Central memory CD8-positive, alpha-beta T cell (primary cell): Measurements from ENCODE around the gene TSTD2.
"Not testable (repeated sequence)": the region's sequence is repeated elsewhere in the genome, so short reads cannot be mapped to it uniquely, and the experiment has no call there.

Experiments
- ATAC-seq: fragments of 150-1000 bp; cut with Tn5 transposase; replicated peaks from 2 replicates; pipeline ENCODE4 v1.10.0; 2022; ENCODE audit warnings: mild to moderate bottlenecking, moderate FRiP score, moderate number of reproducible peaks; ENCODE audit not compliant: poor library complexity, severe bottlenecking; ENCODE audit errors: extremely low read depth
- DNase-seq, 2 donors: peaks; one replicate each; pipeline ENCODE4 v3.0.0; 2021; ENCODE audit warnings: low spot score in 2 of 2
- H3K27ac Mint-ChIP-seq: one replicate; pipeline ENCODE4 v1.8.0; 2022; ENCODE audit warnings: low read depth, mild to moderate bottlenecking, moderate library complexity, mixed read lengths
- H3K27me3 Mint-ChIP-seq: one replicate; pipeline ENCODE4 v1.8.0; 2022; ENCODE audit warnings: mixed read lengths
- H3K36me3 Mint-ChIP-seq: one replicate; pipeline ENCODE4 v1.8.0; 2022; ENCODE audit warnings: mild to moderate bottlenecking, moderate library complexity, mixed read lengths; ENCODE audit not compliant: insufficient read depth
- H3K4me1 Mint-ChIP-seq: one replicate; pipeline ENCODE4 v1.8.0; 2022; ENCODE audit warnings: mixed read lengths
- H3K4me3 Mint-ChIP-seq: one replicate; pipeline ENCODE4 v1.8.0; 2022; ENCODE audit warnings: mild to moderate bottlenecking, moderate library complexity, mixed read lengths
- H3K9me3 Mint-ChIP-seq: one replicate; pipeline ENCODE4 v1.8.0; 2022; ENCODE audit warnings: mixed read lengths

TSTD2 gene

DNA sequence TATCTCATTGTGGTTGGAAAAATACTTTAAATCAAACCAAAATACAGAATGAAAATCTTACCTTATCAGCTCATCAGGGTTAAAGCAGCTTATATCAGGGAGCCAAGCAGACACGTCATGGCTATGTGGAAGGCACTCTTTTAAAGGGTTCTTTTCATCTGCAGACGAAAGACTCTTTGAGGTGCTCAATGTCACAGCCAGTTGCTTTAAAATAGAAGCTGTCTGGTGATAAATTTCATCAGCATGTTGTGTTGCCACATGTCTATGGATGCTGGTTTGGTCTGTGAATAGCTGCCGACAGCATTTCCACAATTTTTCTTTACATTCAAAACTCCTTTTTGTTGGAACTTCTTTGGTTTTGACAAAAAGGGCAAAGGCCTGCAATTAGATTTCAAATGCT is 7.5 kb downstream of the TSTD2 start:
- Mint-ChIP-seq H3K9me3 (no peaks in the 10 kb centered on the region), H3K27ac (no peak overlapping the region), H3K36me3 (peaks cover 15% of the 10 kb centered on the region), H3K27me3 (no peaks in the 10 kb centered on the region), H3K4me3 (no peak overlapping the region), H3K4me1 (peaks cover 6% of the 10 kb centered on the region)
- ATAC-seq (no peak), DNase-seq (no peak)

DNA sequence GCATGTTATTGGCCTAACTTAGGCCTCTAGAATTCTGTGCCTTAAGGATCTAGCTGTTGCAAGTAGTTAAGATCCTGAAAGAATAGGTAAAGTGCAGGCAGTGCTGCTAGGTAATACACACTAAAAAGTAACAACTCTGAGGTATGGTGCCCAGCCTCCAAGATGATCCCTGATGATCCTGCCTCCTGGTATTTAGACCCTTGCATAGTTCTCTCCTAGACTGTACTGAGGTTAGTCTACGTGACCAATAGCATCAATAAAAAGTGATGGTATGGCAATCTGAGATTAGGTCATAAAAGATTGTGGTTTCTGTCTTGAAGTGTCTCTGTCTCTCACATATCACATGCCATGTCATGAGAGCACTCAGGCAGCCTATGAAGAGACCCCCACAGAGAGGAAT is 9.2 kb downstream of the TSTD2 start:
- Mint-ChIP-seq H3K4me3 (no peak overlapping the region), H3K4me1 (peaks cover 3% of the 10 kb centered on the region), H3K27me3 (no peaks in the 10 kb centered on the region), H3K27ac (no peak overlapping the region), H3K9me3 (no peaks in the 10 kb centered on the region), H3K36me3 (peaks cover 13% of the 10 kb centered on the region)
- no peak for DNase-seq
- no peak for ATAC-seq

DNA sequence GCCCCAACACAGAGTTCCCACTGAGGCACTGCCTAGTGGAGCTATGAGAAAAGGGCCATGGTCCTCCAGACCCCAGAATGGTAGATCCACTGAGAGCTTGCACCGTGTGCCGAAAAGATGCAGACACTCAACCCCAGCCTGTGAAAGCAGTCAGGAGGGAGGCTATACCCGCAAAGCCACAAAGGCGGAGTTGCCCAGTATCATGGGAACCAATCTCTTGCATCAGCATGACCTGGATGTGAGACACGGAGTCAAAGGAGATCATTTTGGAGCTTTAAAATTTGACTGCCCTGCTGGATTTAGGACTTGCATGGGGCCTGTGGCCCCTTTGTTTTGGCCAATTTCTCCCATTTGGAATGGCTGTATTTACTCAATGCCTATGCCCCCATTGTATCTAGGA is 10.7 kb downstream of the TSTD2 start:
- H3K36me3 Mint-ChIP-seq, result peaks cover 18% of the 10 kb centered on the region
- H3K27ac Mint-ChIP-seq, H3K4me3 Mint-ChIP-seq, DNase-seq, ATAC-seq, H3K9me3 Mint-ChIP-seq, H3K27me3 Mint-ChIP-seq, H3K4me1 Mint-ChIP-seq: not testable (repeated sequence)

DNA sequence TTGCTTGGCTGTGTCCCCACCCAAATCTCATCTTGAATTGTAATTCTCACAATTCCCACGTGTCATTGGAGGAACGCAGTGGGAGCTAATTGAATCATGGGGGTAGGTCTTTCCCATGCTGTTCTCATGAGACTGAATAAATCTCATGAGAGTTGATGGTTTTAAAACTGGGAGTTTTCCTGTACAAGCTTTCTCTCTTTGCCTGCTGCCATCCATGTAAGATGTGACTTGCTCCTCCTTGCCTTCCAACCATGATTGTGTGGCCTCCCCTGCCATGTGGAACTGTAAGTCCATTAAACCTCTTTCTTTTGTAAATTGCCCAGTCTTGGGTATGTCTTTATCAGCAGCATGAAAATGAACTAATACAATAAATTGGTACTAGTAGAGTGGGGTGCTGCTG is 13.1 kb downstream of the TSTD2 start:
- ATAC-seq, H3K4me1 Mint-ChIP-seq, H3K27me3 Mint-ChIP-seq, H3K4me3 Mint-ChIP-seq, H3K9me3 Mint-ChIP-seq, DNase-seq, H3K27ac Mint-ChIP-seq: not testable (repeated sequence)
- H3K36me3 Mint-ChIP-seq, result peaks cover 15% of the 10 kb centered on the region

DNA sequence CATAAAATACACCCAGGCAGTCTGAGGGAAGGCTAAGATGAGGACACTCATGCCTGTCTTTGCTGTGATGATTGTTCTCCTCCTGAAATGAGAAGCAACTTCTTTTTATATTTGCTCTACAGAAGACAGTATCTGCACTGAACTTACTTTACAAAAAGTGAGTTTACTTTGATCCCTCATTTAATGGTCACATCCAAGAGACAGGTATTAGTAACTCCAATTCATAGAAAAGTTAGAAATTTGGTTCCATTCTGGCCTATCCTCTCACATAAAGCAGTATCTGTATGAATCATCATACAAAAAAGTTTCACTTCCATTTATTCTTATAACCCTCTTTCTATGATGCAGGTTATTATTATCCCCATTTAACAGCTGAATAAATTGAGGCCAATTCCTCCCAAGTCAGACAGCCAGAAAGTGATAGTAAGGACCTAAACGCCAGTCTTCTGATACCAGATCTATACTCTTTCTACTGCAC is 15.2 kb downstream of the TSTD2 start:
- H3K9me3 Mint-ChIP-seq, result no peaks in the 10 kb centered on the region
- DNase-seq (no peak), ATAC-seq (no peak)
- peaks cover 7% of the 10 kb centered on the region for H3K4me1 Mint-ChIP-seq
- no peak overlapping the region for H3K27ac Mint-ChIP-seq
- H3K27me3 Mint-ChIP-seq, result no peaks in the 10 kb centered on the region
- peaks cover 12% of the 10 kb centered on the region for H3K36me3 Mint-ChIP-seq
- H3K4me3 Mint-ChIP-seq, result no peak overlapping the region

DNA sequence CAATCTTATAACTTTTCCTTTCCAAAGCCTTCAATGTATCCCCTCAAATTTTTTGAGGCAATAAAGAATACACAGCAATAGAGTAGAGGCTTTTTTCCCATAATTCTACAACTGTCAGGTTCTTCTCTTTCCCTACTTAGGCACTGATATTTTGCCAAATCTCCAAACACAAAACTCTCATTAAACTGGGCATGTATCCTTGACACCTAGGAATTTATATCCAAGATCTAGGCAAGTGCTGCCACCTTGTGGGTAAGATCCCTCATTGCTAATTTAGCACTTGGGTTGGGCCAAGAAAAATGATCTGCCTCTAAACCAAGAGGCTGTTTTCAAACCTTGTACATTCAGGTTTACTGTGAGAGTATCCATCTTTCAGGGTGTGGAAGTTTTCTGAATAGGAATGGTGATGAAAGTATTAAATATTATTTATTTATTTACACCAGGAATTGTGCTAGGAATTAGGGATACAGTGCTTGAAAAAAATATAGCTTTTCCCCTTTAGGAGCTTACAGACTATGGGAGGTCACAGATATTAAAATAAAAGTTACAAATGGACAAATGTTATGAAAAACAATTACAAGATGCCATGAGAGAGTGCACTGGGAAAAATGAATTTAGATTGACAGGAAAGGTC is 17.6 kb downstream of the TSTD2 start:
- Mint-ChIP-seq H3K4me3 (no peak overlapping the region), H3K27ac (no peak overlapping the region), H3K9me3 (no peaks in the 10 kb centered on the region), H3K36me3 (peaks cover 14% of the 10 kb centered on the region), H3K27me3 (no peaks in the 10 kb centered on the region), H3K4me1 (peaks cover 7% of the 10 kb centered on the region)
- peak; percentile 36 to 37 for DNase-seq
- ATAC-seq, result peak; percentile 52

DNA sequence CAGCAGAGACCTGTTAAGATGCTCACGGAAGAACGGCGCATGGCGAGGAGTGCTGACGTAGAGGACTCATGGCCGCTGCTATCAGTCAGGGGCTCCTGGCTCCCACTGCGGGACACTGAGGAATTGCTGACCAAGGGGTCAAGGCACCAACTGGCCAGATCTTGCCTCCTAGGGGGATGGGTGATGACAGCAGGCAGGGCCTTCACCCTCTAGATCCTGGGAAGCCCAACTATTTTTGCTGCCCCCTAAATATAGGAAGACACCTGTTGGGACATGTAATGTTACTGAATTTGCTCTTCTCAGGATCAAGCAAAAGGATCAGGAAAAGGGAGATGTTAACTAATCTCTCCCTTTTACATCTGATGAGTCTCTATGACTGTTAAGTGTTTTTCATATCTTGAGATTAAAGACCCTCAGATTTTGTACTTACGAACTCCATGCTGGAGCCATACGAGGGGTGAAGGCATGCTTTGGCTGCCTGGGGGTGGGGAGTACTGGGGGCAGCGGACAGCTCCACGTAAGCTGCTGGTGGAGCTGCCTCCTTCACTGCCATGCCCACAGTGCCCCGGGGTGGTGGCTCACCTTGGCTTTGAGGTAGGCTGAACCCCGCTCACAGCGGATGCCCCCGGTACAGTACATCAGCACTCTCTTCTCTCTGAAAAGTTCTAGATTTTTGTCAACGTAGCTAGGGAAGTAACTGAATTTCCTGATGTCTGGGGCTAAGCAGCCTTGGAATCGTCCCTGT is 28.1 kb downstream of the TSTD2 start:
- Mint-ChIP-seq H3K9me3 (no peaks in the 10 kb centered on the region), H3K27ac (no peak overlapping the region), H3K4me1 (no peaks in the 10 kb centered on the region), H3K27me3 (no peaks in the 10 kb centered on the region), H3K36me3 (peaks cover 38% of the 10 kb centered on the region), H3K4me3 (no peak overlapping the region)
- no peak for ATAC-seq
- DNase-seq, result no peak

DNA sequence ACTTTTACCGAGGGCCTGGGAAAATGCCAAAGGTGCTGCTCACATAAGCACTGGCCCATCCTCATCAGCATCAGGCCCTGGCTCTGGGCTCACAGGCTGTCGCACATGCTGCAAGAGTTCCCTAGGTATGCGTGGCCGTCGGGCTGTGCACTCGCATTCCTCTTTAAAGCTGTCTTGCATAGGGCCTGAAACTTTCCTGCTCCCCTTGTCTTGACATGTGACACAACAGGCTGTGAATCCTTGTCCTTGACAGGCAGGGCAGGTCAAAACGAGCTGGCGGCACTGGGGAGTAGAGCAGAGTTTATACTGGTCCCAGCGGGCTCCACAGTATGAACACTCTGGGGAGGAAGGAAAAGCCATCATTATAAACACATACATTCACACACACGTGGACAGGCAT is 30.7 kb downstream of the TSTD2 start:
- no peak for DNase-seq
- Mint-ChIP-seq H3K27me3 (no peaks in the 10 kb centered on the region), H3K4me1 (peaks cover 9% of the 10 kb centered on the region), H3K36me3 (peaks cover 33% of the 10 kb centered on the region), H3K4me3 (no peak overlapping the region), H3K9me3 (no peaks in the 10 kb centered on the region), H3K27ac (no peak overlapping the region)
- no peak for ATAC-seq

DNA sequence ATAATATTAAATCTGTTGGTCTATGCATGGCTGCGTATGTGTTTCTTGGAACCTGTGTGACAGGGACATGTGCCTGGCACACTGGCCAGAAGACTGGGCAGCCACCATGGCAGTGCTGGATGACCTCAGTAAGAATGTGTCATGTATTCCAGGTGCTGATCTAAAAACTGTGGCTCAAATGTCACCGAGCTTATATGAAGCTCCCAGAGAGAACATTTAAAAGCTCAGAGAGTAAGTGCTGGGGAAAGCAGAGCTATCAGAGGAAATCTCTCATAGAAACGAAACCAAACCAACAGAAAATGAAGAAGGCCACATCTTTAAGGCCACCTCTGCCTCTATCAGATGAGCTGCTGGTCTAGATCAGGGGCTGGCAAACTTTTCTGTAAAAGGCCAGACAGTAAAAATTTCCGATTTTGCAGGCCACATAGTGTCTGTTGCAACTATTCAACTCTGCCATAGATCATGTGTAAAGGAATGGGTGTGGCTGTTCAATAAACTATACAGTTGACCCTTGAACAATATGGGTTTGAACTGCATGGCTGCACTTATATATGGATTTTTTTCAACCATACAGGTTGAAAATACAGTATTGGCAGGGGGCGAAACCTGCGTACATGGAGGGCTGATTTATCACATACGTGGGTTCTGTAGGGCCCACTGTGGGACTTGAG is 31.8 kb downstream of the TSTD2 start:
- H3K36me3 Mint-ChIP-seq, result peaks cover 31% of the 10 kb centered on the region
- no peaks in the 10 kb centered on the region for H3K9me3 Mint-ChIP-seq
- ATAC-seq, result no peak
- no peak overlapping the region for H3K27ac Mint-ChIP-seq
- H3K27me3 Mint-ChIP-seq, result peaks cover 3% of the 10 kb centered on the region
- no peak overlapping the region for H3K4me3 Mint-ChIP-seq
- DNase-seq, result no peak
- peaks cover 9% of the 10 kb centered on the region for H3K4me1 Mint-ChIP-seq

DNA sequence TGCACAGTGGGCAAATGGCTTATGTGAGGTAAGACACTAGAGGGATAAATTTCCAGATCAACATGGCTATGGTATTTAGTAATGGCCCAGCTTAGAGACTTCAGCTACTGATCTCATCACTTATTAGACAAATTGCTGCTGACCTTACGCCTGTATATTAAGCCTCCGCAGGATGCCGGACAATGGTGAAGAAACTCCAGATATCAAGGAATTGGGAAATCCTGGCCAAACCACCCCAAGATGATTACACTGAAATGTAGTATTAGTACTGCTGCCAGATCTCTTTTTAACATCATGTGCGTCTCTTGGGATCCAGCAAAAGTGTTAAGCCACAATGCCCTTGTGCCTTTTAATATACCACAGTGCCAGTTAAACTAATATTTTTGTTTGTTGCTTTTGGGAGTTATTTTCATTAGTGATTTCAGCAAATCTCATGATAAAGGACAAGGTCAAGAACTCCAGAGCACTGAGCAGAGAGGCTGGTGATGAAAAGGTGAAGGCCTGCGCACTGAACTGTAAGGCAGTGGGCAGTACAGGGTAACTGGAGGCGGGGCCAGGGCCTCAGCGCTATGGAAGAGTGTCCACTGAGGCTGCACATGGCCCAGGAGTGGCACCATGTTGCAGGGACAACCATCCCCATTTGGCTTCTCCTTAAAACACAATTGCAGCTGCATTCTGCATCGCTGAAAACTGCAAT is 32.5 kb downstream of the TSTD2 start:
- no peak for DNase-seq
- Mint-ChIP-seq H3K4me3 (no peak overlapping the region), H3K4me1 (peaks cover 9% of the 10 kb centered on the region), H3K36me3 (peaks cover 27% of the 10 kb centered on the region), H3K27ac (no peak overlapping the region), H3K27me3 (peaks cover 9% of the 10 kb centered on the region), H3K9me3 (no peaks in the 10 kb centered on the region)
- ATAC-seq, result no peak

DNA sequence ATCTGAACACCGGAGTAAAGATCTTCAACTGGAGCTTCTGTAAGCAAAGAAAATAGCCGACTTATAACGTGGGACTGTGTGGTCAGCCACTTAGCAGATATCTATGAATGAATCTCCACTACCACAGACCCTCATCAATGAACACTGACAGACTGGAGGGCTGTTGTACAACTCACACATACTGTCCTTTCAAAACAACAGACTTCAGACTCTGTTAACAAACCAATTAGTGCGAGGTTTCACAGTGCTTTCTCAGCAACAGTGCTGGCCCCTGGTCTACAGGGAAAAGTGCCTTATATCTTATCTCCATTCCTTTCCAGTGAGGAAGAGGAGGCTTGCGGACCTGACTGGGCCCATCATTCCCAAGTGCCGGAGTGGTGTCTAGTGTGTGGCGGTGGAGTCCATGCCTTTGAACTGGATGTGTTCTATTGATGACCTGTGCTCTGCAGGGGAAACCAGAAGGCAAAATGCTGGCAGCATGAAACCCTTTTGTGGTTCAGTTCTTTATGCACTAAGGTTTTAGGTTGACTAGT is 33.8 kb downstream of the TSTD2 start:
- Mint-ChIP-seq H3K27me3 (peaks cover 9% of the 10 kb centered on the region), H3K4me3 (no peak overlapping the region), H3K27ac (no peak overlapping the region), H3K4me1 (peaks cover 9% of the 10 kb centered on the region), H3K9me3 (no peaks in the 10 kb centered on the region), H3K36me3 (peaks cover 17% of the 10 kb centered on the region)
- ATAC-seq (no peak), DNase-seq (no peak)

DNA sequence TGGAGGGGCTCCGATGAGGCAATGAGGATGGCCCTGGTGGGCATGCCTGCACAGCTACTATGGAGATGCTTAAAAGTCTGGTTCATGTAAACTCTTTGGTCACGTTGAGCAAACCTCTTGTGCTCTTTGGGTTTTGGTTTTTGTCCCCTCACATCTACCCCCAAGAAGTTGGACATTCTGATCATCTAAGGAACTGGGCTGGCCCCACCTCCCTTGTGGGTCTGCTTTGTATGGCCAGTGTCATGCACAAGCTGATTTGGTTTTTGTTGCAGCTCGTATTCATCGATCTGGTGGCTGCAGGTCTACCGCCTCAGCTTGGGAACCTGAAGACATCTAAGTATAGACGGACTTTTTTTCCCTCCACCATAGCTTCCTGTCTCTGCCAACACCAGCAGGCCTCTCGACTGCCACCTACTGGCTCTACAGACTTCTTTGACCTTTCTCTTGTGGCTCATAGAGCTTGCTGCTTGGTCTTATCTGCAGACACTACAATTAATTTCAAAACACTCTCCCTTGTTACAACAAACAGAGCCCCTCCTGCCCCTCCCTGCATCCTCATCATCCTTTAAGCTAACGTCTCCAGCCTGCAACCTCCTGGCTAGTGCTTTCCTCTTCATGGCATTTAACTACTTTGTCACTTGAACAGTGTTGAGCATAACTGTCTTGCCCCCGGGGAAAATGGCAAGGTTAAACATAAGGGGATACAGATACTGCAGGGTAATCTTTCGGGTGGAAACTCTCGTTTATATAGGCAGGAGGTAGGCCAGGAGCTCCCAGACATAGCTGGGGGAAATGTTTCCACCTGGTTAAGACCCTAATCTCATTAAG is 34.5 kb downstream of the TSTD2 start:
- ATAC-seq (peak; percentile 93), DNase-seq (peak; percentile 47 to 55)
- H3K27ac Mint-ChIP-seq, result no peak overlapping the region
- peaks cover 9% of the 10 kb centered on the region for H3K4me1 Mint-ChIP-seq
- H3K27me3 Mint-ChIP-seq, result peaks cover 9% of the 10 kb centered on the region
- peaks cover 14% of the 10 kb centered on the region for H3K36me3 Mint-ChIP-seq
- H3K9me3 Mint-ChIP-seq, result no peaks in the 10 kb centered on the region
- H3K4me3 Mint-ChIP-seq, result peak overlapping the region; percentile 39
